Measurements from ENCODE around the gene SARS1. TPM values are rescaled to one million over a fixed set of nuclear protein-coding genes. Genes with fewer than 3 reads are reported as not detected.
"Not testable (repeated sequence)": the region's sequence is repeated elsewhere in the genome, so short reads cannot be mapped to it uniquely, and the experiment has no call there.

SARS1 gene
- total RNA-seq, 1 experiment from 2014 or later = 154 TPM

GRCh38 chr1:109214695-109215623, 1.2 kb downstream of the SARS1 start:
- DNase-seq (ENCODE audit: low read depth) = peak; percentile 47
- in situ Hi-C loops (cut with HindIII; ENCODE audit: low pct_unique_long_range_greater_than_20kb, low sequenced_read_pairs) = no loop called here

GRCh38 chr1:109216662-109217061, 2.9 kb downstream of the SARS1 start:
- in situ Hi-C loops (cut with HindIII; ENCODE audit: low pct_unique_long_range_greater_than_20kb, low sequenced_read_pairs) = no loop called here

GRCh38 chr1:109218516-109218915, 4.8 kb downstream of the SARS1 start:
- DNase-seq (ENCODE audit: low read depth) = no peak
- in situ Hi-C loops (cut with HindIII; ENCODE audit: low pct_unique_long_range_greater_than_20kb, low sequenced_read_pairs) = no loop called here

More at GRCh38 chr1:109216662-109217061, 2.9 kb downstream of the SARS1 start:
- no peak for DNase-seq (ENCODE audit: low read depth)

- DNase-seq (ENCODE audit: low read depth); in situ Hi-C loops (cut with HindIII; ENCODE audit: low pct_unique_long_range_greater_than_20kb, low sequenced_read_pairs): not testable (repeated sequence)
Observed at GRCh38 chr1:109221201-109221600, 7.5 kb downstream of the SARS1 start.

- no peak for DNase-seq (ENCODE audit: low read depth)
- in situ Hi-C loops (cut with HindIII; ENCODE audit: low pct_unique_long_range_greater_than_20kb, low sequenced_read_pairs) = no loop called here
Observed at GRCh38 chr1:109225308-109225707, 11.6 kb downstream of the SARS1 start.

- in situ Hi-C loops (cut with HindIII; ENCODE audit: low pct_unique_long_range_greater_than_20kb, low sequenced_read_pairs) = no loop called here
- DNase-seq (ENCODE audit: low read depth) = no peak
Observed at GRCh38 chr1:109225711-109226445, 12.2 kb downstream of the SARS1 start.

- DNase-seq (ENCODE audit: low read depth) = no peak
- in situ Hi-C loops (cut with HindIII; ENCODE audit: low pct_unique_long_range_greater_than_20kb, low sequenced_read_pairs) = no loop called here
Observed at GRCh38 chr1:109228167-109228566, 14.4 kb downstream of the SARS1 start.

- in situ Hi-C loops (cut with HindIII; ENCODE audit: low pct_unique_long_range_greater_than_20kb, low sequenced_read_pairs) = no loop called here
- DNase-seq (ENCODE audit: low read depth) = no peak
Observed at GRCh38 chr1:109229531-109230127, 15.9 kb downstream of the SARS1 start.

- in situ Hi-C loops (cut with HindIII; ENCODE audit: low pct_unique_long_range_greater_than_20kb, low sequenced_read_pairs) = no loop called here
- no peak for DNase-seq (ENCODE audit: low read depth)
Observed at GRCh38 chr1:109231066-109231465, 17.3 kb downstream of the SARS1 start.

GRCh38 chr1:109235137-109235536, 21.4 kb downstream of the SARS1 start:
- in situ Hi-C loops (cut with HindIII; ENCODE audit: low pct_unique_long_range_greater_than_20kb, low sequenced_read_pairs) = no loop called here
- no peak for DNase-seq (ENCODE audit: low read depth)

- in situ Hi-C loops (cut with HindIII; ENCODE audit: low pct_unique_long_range_greater_than_20kb, low sequenced_read_pairs) = no loop called here
Observed at GRCh38 chr1:109237512-109237911, 23.8 kb downstream of the SARS1 start.

GRCh38 chr1:109238382-109238781, 24.7 kb downstream of the SARS1 start:
- in situ Hi-C loops (cut with HindIII; ENCODE audit: low pct_unique_long_range_greater_than_20kb, low sequenced_read_pairs) = no loop called here
- no peak for DNase-seq (ENCODE audit: low read depth)

More at GRCh38 chr1:109237512-109237911, 23.8 kb downstream of the SARS1 start:
- DNase-seq (ENCODE audit: low read depth) = no peak

- in situ Hi-C loops (cut with HindIII; ENCODE audit: low pct_unique_long_range_greater_than_20kb, low sequenced_read_pairs) = no loop called here
- DNase-seq (ENCODE audit: low read depth) = no peak
Observed at GRCh38 chr1:109239047-109239408, 25.3 kb downstream of the SARS1 start.

- in situ Hi-C loops (cut with HindIII; ENCODE audit: low pct_unique_long_range_greater_than_20kb, low sequenced_read_pairs) = no loop called here
- DNase-seq (ENCODE audit: low read depth) = peak; percentile 29
Observed at GRCh38 chr1:109239409-109240068, 25.8 kb downstream of the SARS1 start.

- no peak for DNase-seq (ENCODE audit: low read depth)
- in situ Hi-C loops (cut with HindIII; ENCODE audit: low pct_unique_long_range_greater_than_20kb, low sequenced_read_pairs) = no loop called here
Observed at GRCh38 chr1:109240158-109241152, 26.7 kb downstream of the SARS1 start.

- in situ Hi-C loops (cut with HindIII; ENCODE audit: low pct_unique_long_range_greater_than_20kb, low sequenced_read_pairs) = no loop called here
- no peak for DNase-seq (ENCODE audit: low read depth)
Observed at GRCh38 chr1:109241344-109241743, 27.6 kb downstream of the SARS1 start.

GRCh38 chr1:109241841-109242345, 28.2 kb downstream of the SARS1 start:
- DNase-seq (ENCODE audit: low read depth) = no peak
- in situ Hi-C loops (cut with HindIII; ENCODE audit: low pct_unique_long_range_greater_than_20kb, low sequenced_read_pairs) = no loop called here
